Mesothelial cell of epicardium (in vitro differentiated cells): ENCODE results near the gene TPM2. TPM values are rescaled to one million over a fixed set of nuclear protein-coding genes. Genes with fewer than 3 reads are reported as not detected.
A peak's percentile ranks its signal among the peaks of the same experiment; 100 is the strongest.

Experiments used
- DNase-seq, 2 experiments: peaks; one replicate each; pipeline ENCODE4 v3.0.0; 2021; ENCODE audit warnings: low spot score in 2 of 2; ENCODE audit not compliant: unreplicated experiment in 2 of 2
- H3K27ac Mint-ChIP-seq: 2 replicates; pipeline ENCODE4 v1.8.0; 2021; ENCODE audit warnings: mixed read lengths
- H3K27me3 Mint-ChIP-seq: 2 replicates; pipeline ENCODE4 v1.8.0; 2021; ENCODE audit warnings: low read depth, mixed read lengths
- H3K36me3 Mint-ChIP-seq: 2 replicates; pipeline ENCODE4 v1.8.0; 2021; ENCODE audit warnings: mixed read lengths
- H3K4me1 Mint-ChIP-seq: 2 replicates; pipeline ENCODE4 v1.8.0; 2021; ENCODE audit warnings: mixed read lengths
- H3K4me3 Mint-ChIP-seq: 2 replicates; pipeline ENCODE4 v1.8.0; 2021; ENCODE audit warnings: mild to moderate bottlenecking, moderate library complexity, mixed read lengths
- H3K9me3 Mint-ChIP-seq: 2 replicates; pipeline ENCODE4 v1.8.0; 2021; ENCODE audit warnings: mixed read lengths
- CTCF ChIP-seq: fragments of 200-600 bp; sonication (generic); IDR thresholded peaks from one replicate; pipeline ENCODE4 v1.5.0; 2021; ENCODE audit warnings: antibody characterized with exemption; ENCODE audit not compliant: unreplicated experiment
- total RNA-seq: library from RNA; stranded (reverse); gene quantifications from 3 replicates; pipeline ENCODE4 v1.2.1, GENCODE V29; 2021

TPM2 gene
- total RNA-seq, 1 donor from 2014 or later, result 291 TPM

GRCh38 chr9:35659340-35659739 is 30.4 kb downstream of the TPM2 start:
- H3K9me3 Mint-ChIP-seq, result no peaks in the 10 kb centered on the region
- H3K4me3 Mint-ChIP-seq, result peak overlapping the region; percentile 76

DNA sequence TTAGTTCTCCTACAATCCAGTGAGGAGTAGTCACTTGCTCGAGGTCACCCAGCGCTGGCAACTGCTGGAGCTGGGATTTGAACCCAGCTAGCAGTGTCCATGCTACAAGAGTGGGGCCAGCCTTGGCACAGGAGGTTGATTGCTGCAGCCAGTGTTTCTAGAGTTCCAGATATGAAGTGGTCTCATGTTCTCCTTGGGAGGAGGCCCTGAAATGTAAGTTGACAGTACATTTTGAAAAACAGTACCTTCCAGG is 30.8 kb downstream of the TPM2 start:
- H3K36me3 Mint-ChIP-seq, result peaks cover 3% of the 10 kb centered on the region
- no peak for DNase-seq
- H3K4me1 Mint-ChIP-seq, result peaks cover 31% of the 10 kb centered on the region
- no peak for TF ChIP-seq CTCF
- H3K9me3 Mint-ChIP-seq, result no peaks in the 10 kb centered on the region
- H3K4me3 Mint-ChIP-seq, result peak overlapping the region; percentile 76
- H3K27ac Mint-ChIP-seq, result peak overlapping the region; percentile 98
- H3K27me3 Mint-ChIP-seq, result peaks cover 3% of the 10 kb centered on the region

More at GRCh38 chr9:35659340-35659739, 30.4 kb downstream of the TPM2 start:
- peaks cover 3% of the 10 kb centered on the region for H3K27me3 Mint-ChIP-seq
- TF ChIP-seq CTCF, result no peak
- H3K4me1 Mint-ChIP-seq, result peaks cover 35% of the 10 kb centered on the region
- H3K36me3 Mint-ChIP-seq, result peaks cover 3% of the 10 kb centered on the region
- peak overlapping the region; percentile 98 for H3K27ac Mint-ChIP-seq
- no peak for DNase-seq

GRCh38 chr9:35658137-35658967 is 31.4 kb downstream of the TPM2 start, which contains the start of gene CCDC107:
Gene CCDC107, plus strand, starts transcription at chr9:35658292. Its CDS starts 88 bp downstream, at chr9:35658380.
- Mint-ChIP-seq H3K27ac (peak within 1 kb of the TSS; percentile 100), H3K4me3 (peak within 1 kb of the TSS; percentile 76), H3K36me3 (peaks cover 3% of the 10 kb centered on the region), H3K4me1 (peaks cover 27% of the 10 kb centered on the region), H3K9me3 (no peaks in the 10 kb centered on the region), H3K27me3 (peaks cover 3% of the 10 kb centered on the region)
- peak; percentile 89 to 93 for DNase-seq
- peak; percentile 78 for TF ChIP-seq CTCF

DNA sequence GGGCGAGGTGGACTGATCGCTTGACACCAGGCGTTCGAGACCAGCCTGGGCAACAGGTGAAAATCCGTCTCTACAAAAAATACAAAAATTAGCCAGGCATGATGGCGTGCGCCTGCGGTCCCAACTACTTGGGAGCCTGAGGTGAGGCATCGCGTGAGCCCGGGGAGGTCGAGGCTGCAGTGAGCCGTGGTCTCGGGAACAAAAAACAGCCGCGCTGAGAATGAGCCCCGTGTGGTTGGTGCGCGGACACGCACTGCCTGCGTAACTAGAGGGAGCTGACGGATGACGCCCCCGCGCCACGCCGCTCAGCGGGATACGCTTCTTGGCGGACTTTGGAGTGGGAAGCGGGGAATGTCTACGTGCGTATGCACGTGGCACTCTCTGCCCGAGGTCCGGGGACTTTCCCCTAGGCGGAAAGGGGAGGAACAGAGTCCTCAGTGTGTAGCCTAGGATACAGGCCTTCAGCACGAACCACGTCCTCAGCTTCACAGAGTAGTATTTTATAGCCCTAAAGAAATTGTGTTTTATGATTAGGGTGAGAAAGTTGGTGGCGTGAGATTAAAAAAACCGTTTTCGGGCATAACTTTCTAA is 32.1 kb downstream of the TPM2 start, which contains the start of gene RMRP:
TSS of gene RMRP (minus strand) at position 474 of the 591 bp plus-strand sequence.
- Mint-ChIP-seq H3K27me3 (peaks cover 3% of the 10 kb centered on the region), H3K27ac (peak within 1 kb of the TSS; percentile 100), H3K36me3 (peaks cover 3% of the 10 kb centered on the region), H3K9me3 (no peaks in the 10 kb centered on the region), H3K4me3 (peak within 1 kb of the TSS; percentile 76), H3K4me1 (peaks cover 26% of the 10 kb centered on the region)
- no peak for TF ChIP-seq CTCF
- DNase-seq, result peak; percentile 89 to 95

- Mint-ChIP-seq H3K4me1 (peaks cover 26% of the 10 kb centered on the region), H3K4me3 (peak overlapping the region; percentile 76), H3K36me3 (peaks cover 3% of the 10 kb centered on the region), H3K27me3 (peaks cover 3% of the 10 kb centered on the region), H3K27ac (peak overlapping the region; percentile 100), H3K9me3 (no peaks in the 10 kb centered on the region)
- no peak for TF ChIP-seq CTCF
- no peak for DNase-seq
Observed at GRCh38 chr9:35656831-35657545, 32.7 kb downstream of the TPM2 start.
